ENCODE results near the gene SFT2D1.
"Not testable (repeated sequence)": the region's sequence is repeated elsewhere in the genome, so short reads cannot be mapped to it uniquely, and the experiment has no call there.

SFT2D1 gene

DNA sequence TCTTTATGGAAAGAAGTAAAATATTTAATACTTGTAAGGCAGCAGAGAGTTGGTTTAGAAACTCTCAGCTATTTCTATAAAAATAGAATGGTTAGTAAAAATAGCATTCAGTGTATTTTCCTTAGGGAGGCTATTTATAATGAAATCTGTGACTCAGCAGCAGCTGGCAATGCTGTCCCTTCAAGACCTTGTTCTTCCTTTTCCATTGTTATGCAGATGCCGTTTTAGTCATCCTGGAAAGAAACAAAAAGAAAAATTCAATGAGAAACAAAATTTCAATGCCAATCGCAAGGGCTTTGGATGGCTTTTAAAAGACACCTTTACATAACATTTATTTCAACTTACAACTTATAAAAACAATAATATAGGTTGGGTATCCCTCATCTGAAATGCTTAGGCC lies 22.9 kb upstream of the SFT2D1 start:
- no peak for DNase-seq (ENCODE audit: extremely low read depth in 1 of 2, low read depth in 1 of 2)

- DNase-seq (ENCODE audit: extremely low read depth in 1 of 2, low read depth in 1 of 2), result no peak
Measured at GRCh38 chr6:166364456-166364855, 22.1 kb upstream of the SFT2D1 start.

- not testable (repeated sequence) for DNase-seq (ENCODE audit: extremely low read depth in 1 of 2, low read depth in 1 of 2)
Measured at GRCh38 chr6:166362427-166362826, 20.1 kb upstream of the SFT2D1 start.

- DNase-seq (ENCODE audit: extremely low read depth in 1 of 2, low read depth in 1 of 2), result no peak
Measured at GRCh38 chr6:166361077-166361429, 18.7 kb upstream of the SFT2D1 start.

- no peak for DNase-seq (ENCODE audit: extremely low read depth in 1 of 2, low read depth in 1 of 2)
Measured at GRCh38 chr6:166360243-166361076, 18.1 kb upstream of the SFT2D1 start.

GRCh38 chr6:166355552-166355951 lies 13.2 kb upstream of the SFT2D1 start:
- DNase-seq (ENCODE audit: extremely low read depth in 1 of 2, low read depth in 1 of 2), result no peak

GRCh38 chr6:166354965-166355364 lies 12.6 kb upstream of the SFT2D1 start:
- no peak for DNase-seq (ENCODE audit: extremely low read depth in 1 of 2, low read depth in 1 of 2)

- DNase-seq (ENCODE audit: extremely low read depth in 1 of 2, low read depth in 1 of 2), result no peak
Measured at GRCh38 chr6:166354143-166354542, 11.8 kb upstream of the SFT2D1 start.

GRCh38 chr6:166353507-166353906 lies 11.2 kb upstream of the SFT2D1 start:
- DNase-seq (ENCODE audit: extremely low read depth in 1 of 2, low read depth in 1 of 2), result no peak

- no peak for DNase-seq (ENCODE audit: extremely low read depth in 1 of 2, low read depth in 1 of 2)
Measured at GRCh38 chr6:166352923-166353322, 10.6 kb upstream of the SFT2D1 start.

DNA sequence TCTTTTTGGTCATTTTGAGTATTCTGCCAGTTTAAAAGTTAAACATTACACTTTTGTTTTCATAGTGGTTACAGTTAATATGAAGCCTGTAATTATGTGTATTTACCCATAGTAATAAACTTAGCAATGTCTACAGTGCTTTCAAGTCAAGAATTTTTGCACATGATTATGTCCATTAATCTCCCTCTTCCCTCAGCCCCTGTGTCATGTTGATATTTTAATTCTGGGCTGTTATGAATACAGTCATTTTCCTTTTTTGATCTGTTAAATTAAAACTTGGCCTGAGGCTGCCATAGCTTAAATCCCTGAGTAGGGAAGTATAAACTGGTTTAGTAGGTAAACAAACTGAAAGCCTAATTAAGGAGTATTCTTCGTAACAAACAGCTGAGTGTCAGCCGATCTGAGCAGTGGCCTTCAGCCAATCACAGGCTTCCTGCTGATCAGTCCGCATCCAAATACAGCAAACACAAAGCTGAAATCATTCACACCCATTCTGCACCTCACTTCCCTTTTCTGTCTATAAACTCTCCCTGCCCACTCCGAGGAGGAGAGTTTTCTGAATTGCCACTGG lies 9.5 kb upstream of the SFT2D1 start:
- no peak for DNase-seq (ENCODE audit: extremely low read depth in 1 of 2, low read depth in 1 of 2)

DNA sequence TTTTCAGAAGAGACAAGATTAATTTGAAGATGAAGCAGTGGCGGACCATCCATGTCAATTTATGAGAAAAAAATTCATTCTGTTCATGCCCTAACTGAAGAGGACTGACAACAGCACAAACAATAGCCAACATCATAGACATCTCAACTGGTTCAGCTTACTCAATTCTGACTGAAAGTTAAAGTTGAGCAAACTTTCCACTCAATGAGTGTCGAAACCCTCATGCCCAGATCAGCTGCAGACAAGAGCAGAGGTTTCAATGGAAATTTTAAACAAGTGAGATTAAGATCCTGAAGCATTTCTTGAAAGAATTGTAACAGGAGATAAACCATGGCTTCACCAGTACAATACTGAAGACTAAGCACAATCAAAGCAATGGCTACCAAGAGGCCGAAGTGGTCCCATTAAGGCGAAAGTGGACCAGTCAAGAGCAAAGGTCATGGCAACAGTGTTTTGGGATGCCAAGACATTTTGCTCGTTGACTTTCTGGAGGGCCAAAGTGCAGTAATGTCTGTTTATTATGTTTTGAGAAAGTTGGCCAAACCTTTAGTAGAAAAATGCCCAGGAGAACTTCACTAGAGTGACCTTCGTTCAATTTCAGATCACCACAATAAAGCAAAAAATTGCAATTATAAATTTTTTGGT lies 6.1 kb upstream of the SFT2D1 start:
- DNase-seq (ENCODE audit: extremely low read depth in 1 of 2, low read depth in 1 of 2), result no peak

DNA sequence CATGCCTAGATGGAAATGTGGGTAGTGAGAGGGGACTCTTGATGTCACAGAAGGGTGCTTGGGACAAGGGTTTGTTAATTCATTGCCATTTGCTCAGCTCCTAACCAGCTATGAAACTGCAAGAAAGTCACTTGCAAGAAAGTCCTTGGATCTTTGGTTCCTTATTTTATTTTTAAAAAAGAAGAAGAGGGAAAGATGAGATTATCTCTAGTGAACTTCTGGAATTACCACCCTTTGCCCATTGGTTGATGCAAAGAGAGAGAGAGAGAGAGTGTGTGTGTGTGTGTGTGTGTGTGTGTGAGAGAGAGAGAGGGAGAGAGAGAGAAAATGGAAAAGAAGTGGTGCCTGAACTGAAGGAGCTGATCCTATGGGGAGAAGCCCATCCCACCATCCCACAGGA lies 4.6 kb upstream of the SFT2D1 start:
- no peak for DNase-seq (ENCODE audit: extremely low read depth in 1 of 2, low read depth in 1 of 2)

DNA sequence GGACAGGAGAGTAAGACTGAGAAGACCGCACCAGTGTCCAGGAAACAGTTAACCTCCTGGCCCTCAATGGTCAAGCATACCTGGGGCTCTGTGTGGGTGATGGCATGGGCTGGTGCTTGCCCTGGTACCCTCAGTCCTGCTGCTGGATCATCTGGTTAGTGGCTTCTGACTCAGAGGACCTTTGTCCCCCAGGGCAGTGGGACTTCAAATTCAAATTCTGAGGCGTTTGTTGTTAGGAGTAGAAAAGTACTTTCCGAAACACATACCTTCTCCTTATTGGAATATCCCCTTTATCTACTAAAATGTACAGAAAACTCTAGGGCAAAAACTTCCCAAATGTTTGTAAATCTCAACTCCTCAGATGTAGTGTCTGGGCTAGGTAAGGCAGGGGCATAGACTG lies 4.1 kb upstream of the SFT2D1 start:
- no peak for DNase-seq (ENCODE audit: extremely low read depth in 1 of 2, low read depth in 1 of 2)

DNA sequence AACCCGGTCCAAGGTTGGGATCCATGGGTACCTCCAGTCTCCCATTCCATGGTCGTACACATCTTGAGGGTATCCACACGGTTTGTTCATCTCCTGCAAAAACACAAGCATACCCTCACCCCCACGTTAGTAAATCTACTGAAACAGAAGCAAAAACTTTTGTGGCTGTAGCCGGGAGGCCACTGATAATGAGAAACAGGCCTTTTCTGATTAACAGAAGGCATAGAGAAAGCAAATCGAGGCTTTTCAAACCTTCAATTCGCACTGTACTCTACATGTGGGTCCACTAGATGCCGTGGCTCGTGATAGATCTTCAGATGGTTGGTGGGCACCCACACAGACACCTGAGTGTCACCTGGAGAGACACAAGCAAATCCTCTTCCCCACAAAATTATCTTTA lies 3.3 kb upstream of the SFT2D1 start:
- DNase-seq (ENCODE audit: extremely low read depth in 1 of 2, low read depth in 1 of 2), result not testable (repeated sequence)

DNA sequence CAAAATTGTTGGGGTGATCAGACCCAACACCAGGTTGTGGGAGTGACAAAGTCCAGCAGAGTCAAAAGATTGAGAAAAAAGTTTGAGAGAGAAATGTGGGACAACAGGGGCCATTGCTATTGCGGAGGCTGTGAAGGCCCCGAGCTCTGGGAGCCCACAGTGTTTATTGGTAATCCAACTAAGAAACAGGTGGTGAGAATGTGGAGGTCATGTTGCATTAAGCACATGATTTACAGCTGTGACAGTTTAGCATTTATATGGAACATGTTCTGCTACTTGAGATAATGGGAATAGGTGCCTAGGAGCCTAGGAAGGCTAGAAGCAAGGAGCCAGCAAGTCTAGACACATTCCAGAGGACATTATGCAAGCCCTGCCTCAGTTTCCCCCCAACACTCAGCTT lies 2.6 kb upstream of the SFT2D1 start:
- DNase-seq (ENCODE audit: extremely low read depth in 1 of 2, low read depth in 1 of 2), result not testable (repeated sequence)

DNA sequence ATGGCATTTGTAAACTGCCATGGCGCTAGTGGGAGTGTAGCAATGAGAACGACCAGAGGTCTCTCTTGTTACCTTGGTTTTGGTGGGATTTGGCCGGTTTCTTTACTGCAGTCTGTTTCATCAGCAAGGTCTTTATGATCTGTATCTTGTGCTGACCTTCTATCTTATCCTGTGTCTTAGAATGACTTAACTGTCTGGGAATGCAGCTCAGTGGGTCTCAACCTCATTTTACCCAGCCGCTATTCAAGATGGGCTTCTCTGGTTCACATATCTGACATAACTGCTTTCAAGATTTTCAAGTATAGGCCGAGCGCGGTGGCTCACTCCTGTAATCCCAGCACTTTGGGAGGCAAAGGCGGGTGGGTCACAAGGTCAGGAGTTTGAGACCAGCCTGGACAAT lies 1.9 kb upstream of the SFT2D1 start:
- no peak for DNase-seq (ENCODE audit: extremely low read depth in 1 of 2, low read depth in 1 of 2)

- no peak for DNase-seq (ENCODE audit: extremely low read depth in 1 of 2, low read depth in 1 of 2)
Measured at GRCh38 chr6:166343150-166343487, 774 bp upstream of the SFT2D1 start.

- DNase-seq (ENCODE audit: extremely low read depth in 1 of 2, low read depth in 1 of 2), result no peak
Measured at GRCh38 chr6:166341977-166342348, 382 bp downstream of the SFT2D1 start.

DNA sequence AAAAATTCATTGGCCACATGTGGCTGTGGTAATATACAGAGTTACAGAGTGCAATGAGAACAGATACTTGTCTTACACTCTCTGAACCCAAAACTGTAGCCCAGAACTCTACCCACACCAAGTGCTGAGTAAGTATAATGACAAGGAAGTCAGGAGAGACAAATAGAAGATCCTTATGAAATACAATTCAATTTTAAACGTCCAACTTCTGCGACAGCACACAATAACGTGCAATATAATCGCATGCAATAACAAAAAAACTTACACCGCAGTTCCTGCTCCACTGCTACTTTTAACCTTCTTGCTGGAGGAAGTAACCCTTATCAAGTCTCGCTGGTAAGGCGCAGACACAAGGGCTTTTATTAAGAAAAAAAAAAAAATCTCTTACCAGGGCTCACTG lies 881 bp downstream of the SFT2D1 start:
- DNase-seq (ENCODE audit: extremely low read depth in 1 of 2, low read depth in 1 of 2), result no peak

DNA sequence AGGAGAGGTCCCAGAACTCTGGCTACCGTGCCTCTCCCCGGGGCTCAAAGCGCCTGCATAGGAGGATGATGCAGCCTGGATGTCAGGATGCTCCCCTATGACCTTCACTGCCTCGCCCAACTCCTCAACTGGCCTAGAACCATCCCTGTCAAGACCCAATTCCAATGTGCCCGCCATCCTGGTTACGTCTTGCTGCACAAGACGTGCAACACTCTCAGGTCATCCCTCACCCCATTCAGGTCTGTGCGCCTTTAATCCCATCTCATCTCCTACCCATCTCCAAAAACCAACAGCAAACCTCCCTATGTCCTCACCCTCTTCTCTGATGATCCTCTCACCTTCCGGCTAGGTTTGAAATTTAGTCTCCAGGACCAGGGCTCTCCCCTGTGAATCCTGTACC lies 3.5 kb downstream of the SFT2D1 start:
- no peak for DNase-seq (ENCODE audit: extremely low read depth in 1 of 2, low read depth in 1 of 2)

DNA sequence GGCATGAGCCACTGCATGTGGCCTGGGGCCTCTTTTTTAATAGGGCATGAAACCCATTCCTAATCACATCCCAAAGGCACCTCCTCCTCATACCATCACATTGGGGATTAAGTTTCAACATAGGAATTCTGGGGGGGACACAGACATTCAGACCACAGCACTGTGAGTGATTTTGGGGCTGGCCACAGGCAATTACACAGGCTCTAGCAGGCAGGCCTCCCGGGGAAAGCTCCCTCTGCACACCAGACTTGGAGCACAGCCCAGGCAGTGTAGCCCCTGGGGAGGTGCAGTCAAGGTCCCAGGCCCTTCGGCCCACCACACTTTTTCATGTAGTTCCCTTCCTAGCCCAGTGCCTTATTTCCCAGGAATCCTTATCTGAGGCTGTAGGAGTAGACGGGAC lies 5.5 kb downstream of the SFT2D1 start:
- no peak for DNase-seq (ENCODE audit: extremely low read depth in 1 of 2, low read depth in 1 of 2)

All from stimulated activated CD8-positive, alpha-beta memory T cell treated with anti-CD3 and anti-CD28 coated beads, Interleukin-7, amount 100 ng/mL, for 48 hours (primary cell).